Medulla oblongata (tissue), 1 donor: ENCODE data around the gene COX11.

Experiments used
- DNase-seq: peaks from one replicate; pipeline ENCODE4 v3.0.0-alpha.2; 2015; ENCODE audit errors: extremely low spot score

Gene COX11

GRCh38 chr17:54967621-54968261 is 713 bp downstream of the COX11 start:
- DNase-seq: peak; percentile 52

GRCh38 chr17:54956791-54957190 is 11.7 kb downstream of the COX11 start:
- no peak for DNase-seq

DNA sequence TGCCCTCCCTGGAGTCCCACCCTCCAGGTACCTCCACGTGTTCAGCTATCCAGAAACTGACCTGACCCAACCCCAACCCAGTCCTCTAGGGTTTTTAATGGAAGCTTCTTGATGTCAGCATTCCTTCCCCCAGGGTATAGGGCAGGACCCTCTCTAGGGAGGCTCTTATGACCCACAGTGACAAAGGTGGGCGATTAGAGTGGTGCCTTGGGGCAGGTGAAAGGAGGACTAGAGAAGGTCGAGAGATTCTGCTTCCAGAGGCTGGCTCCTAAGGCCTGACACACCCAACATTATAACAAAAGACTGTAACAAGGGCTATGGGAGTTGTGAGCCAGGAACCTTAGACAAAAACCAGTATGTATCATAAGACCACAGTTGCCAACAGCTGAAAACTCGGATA is 17.2 kb downstream of the COX11 start:
- DNase-seq: no peak

DNA sequence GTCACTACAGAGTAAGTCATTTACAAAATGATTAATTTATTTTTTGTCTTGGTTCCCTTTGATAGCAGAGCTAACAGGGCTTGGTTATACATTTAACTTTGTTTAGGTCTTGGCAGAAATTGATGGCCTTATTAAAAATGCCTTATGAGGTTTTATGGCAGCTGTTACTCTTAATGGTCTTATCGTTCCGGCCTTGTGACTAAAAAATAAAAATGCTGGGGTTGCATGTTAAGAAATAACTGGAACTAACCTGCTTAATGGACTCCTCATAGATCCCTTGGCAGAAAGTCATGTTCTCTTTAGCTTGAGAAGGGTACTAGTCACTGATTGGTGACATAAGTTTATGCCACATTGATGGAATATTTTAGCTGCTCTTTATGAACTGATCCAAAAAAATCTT is 18.3 kb downstream of the COX11 start:
- no peak for DNase-seq

DNA sequence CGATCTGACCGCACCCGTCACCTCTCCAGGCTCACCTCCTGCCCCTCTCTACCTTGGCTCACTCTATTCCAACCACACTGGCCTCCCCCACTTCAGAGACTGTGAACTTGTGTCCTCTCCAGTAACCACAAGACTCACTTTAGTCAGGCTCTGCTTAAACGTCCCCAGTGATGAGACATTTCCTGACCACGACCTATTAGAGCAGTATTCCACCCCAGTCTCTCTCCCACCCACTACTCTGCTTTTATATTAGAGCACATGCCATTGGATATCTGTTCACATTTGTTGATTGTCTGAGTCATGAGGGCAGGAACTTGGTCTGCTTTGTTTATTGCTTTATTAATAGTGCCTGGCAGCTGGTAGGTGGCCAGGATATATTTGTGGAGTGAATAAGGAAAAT is 20.1 kb downstream of the COX11 start:
- DNase-seq: no peak

- no peak for DNase-seq
These were observed 21.1 kb downstream of the COX11 start for GRCh38 chr17:54947396-54947795.

DNA sequence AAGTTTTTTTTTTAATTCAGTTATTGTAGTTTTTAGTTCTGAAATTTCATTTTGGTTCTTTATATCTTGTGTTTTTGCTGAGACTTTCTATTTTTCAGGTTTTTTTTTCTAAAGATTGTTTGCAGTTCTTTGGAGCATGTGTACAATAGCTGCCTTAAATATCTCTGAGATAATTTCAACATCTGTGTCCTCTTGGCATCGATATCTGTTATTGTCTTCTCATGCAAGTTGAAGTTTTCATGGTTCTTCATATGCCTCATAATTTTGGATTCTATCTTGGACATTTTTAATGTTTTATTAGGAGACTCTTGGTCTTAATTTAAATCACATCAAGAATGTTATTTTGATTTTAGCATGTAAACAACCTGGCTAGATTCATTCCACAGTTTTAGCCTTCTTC is 22.8 kb downstream of the COX11 start:
- no peak for DNase-seq

GRCh38 chr17:54945231-54945630 is 23.2 kb downstream of the COX11 start:
- no peak for DNase-seq

DNA sequence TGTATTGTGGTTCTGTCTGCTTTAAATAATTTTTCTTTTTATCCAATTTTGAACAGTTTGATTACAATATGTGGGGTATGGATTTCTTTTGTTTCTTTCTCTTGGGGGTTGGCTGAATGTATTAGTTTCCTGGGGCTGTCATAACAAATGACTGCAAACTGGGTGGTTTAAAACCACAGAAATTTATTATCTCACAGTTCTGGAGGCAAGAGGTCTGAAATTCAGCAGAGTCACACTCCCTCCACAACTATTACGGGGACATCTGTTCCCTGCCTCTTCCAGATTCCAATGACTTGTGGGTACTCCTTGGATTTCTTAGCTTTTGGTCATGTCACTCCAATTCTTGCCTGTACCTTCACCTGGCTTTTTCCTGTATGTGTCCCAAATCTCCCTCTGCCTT is 23.7 kb downstream of the COX11 start:
- no peak for DNase-seq

DNA sequence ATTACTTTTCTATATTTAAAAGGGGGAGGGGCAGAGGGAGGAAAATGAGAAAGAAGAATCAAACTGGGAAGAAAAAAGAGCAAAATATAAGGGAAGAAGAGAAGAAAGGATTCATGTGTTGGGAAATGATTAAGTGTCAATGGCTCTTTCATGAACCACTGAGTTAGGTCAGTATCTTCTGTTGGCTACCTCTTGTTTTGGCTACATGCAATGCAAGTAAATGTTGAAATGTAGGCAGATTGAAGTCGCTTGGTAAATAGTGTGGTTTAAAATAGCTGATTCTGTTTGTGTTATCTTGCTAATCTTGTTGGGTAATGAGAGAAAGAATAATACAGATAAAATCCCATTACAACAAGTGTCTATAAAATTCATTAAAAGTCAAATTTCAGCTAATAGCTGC is 27.2 kb downstream of the COX11 start:
- no peak for DNase-seq

DNA sequence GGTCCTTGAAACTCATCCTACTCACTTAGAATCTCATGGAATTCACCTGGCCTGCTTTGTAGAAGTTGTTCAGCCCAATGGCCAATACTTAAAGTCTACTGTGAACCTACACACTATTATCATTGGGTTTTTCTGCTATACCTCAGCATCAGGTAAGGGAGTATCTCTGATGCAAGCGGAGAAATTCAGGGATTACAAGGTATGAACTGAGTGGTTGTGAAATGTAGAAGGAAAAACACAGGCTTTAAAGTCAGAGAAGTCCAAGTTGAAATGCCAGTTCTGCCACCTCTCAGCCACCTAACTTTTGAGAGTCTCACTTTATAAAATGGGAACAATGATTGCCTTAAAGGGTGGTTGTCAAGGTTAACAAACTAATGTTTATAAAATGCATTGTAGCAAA is 31.0 kb downstream of the COX11 start:
- DNase-seq: no peak

DNA sequence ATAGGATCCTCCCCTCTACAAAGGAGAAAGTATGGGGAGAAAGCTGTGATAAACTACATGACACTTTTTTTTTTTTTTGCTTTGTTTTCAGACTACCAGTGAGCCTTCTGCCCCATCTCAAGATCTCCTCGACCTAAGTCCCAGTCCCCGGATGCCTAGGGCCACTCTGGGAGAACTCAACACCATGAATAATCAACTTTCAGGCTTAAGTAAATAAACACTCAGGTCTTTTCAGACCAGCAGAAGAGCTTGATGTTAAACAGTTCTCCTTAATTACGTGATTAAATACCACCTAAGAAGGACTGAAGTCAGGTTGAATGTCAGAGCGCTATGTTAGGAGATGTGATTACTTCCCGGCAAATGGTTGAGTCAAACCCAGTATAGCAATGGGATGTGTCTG is 31.4 kb downstream of the COX11 start:
- no peak for DNase-seq

DNA sequence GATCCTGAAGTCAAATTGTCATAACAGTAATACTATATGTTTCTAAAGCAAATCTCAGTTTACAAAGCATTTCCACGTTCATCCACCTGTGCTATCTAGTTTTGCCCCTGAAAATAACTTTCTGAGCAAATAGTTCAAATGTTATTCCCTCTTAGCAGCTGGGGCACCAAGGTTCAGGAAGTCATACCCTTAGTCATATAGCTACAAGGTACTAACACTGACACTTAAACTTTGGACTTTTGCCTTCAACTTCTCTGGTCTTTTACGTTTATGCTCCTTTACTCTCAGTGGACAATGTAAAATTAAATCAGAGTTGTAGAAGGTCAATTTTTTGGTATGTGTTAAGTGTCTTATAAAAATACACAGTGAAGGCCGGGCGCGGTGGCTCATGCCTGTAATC is 33.0 kb downstream of the COX11 start:
- no peak for DNase-seq

GRCh38 chr17:54933921-54934320 is 34.5 kb downstream of the COX11 start:
- DNase-seq: no peak

- DNase-seq: no peak
These were observed 35.7 kb downstream of the COX11 start for GRCh38 chr17:54932711-54933110.

GRCh38 chr17:54927525-54927924 is 40.9 kb downstream of the COX11 start:
- DNase-seq: no peak

- no peak for DNase-seq
These were observed 44.0 kb downstream of the COX11 start for GRCh38 chr17:54924405-54924804.

DNA sequence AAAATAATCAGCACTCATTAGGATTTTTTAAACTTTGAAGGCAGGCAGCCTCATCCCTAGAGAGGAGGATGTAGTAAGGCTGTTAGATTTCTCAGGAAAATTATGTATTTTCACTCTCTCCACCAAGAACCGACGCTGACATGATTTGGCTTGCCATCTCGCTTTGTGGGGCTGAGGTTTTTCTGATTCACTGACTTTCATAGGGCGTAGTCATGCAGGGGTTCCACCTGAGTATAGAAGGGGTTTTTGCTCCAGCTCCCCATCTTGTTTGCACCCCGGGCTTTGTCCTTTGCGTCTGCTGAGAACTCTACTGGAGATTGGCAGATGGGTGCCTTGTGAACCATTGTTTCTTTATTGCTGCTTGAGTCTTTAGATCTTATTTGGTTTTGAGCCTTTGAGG is 47.6 kb downstream of the COX11 start:
- no peak for DNase-seq

GRCh38 chr17:54919425-54919824 is 49.0 kb downstream of the COX11 start:
- DNase-seq: peak; percentile 22

DNA sequence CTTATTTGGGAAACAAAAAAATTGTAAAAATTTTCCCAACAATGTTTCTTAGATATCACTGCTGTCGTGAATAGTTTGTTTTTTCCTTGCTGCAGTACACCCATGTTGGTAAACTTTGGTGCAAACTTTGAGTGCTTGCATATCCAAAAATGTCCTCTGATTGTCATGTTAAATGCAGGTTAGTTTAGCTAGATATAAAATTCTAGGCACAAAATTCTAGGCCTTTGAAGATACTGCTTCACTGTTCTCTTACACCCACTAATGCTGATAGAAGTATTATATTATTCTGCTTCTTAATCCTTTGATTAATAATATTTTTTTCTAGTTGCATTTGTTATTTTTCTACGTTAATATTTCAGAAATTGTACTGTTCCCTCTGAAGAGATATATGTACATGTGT is 51.7 kb downstream of the COX11 start:
- DNase-seq: no peak
